H9 (cell line): ENCODE measurements around the gene SAMHD1. TPM values are rescaled to one million over a fixed set of nuclear protein-coding genes. Genes with fewer than 3 reads are reported as not detected.

Source experiments
- DNase-seq: peaks from one replicate; pipeline ENCODE4 v3.0.0-alpha.2; 2017
- H2AFZ ChIP-seq: one replicate; pipeline ENCODE4 v1.6.1; 2013; ENCODE audit warnings: mild to moderate bottlenecking, low read length, control low read depth, moderate library complexity
- H2AK5ac ChIP-seq: 2 replicates; pipeline ENCODE4 v1.6.1; 2013; ENCODE audit warnings: low read length, control low read depth, mixed read lengths; ENCODE audit not compliant: insufficient read length
- H2BK120ac ChIP-seq: one replicate; pipeline ENCODE4 v1.6.1; 2013; ENCODE audit warnings: low read depth, mild to moderate bottlenecking, low read length, control low read depth, inconsistent platforms; ENCODE audit not compliant: poor library complexity, severe bottlenecking
- H2BK12ac ChIP-seq: 2 replicates; pipeline ENCODE4 v1.6.1; 2013; ENCODE audit warnings: low read length, control low read depth, mixed read lengths, low read depth; ENCODE audit not compliant: insufficient read length
- H2BK15ac ChIP-seq: 2 replicates; pipeline ENCODE4 v1.6.1; 2013; ENCODE audit warnings: low read depth, low read length, control low read depth
- H2BK20ac ChIP-seq: one replicate; pipeline ENCODE4 v1.6.1; 2013; ENCODE audit warnings: low read depth, mild to moderate bottlenecking, low read length, control low read depth, inconsistent platforms; ENCODE audit not compliant: poor library complexity, severe bottlenecking
- H2BK5ac ChIP-seq: 2 replicates; pipeline ENCODE4 v1.6.1; 2013; ENCODE audit warnings: low read length, control low read depth, mixed read lengths; ENCODE audit not compliant: insufficient read length
- H3K14ac ChIP-seq: 2 replicates; pipeline ENCODE4 v1.6.1; 2013; ENCODE audit warnings: low read length, control low read depth; ENCODE audit not compliant: insufficient read depth
- H3K18ac ChIP-seq: 2 replicates; pipeline ENCODE4 v1.6.1; 2013; ENCODE audit warnings: low read depth, mild to moderate bottlenecking, mixed read lengths, low read length, control low read depth; ENCODE audit not compliant: insufficient read length
- H3K23ac ChIP-seq: 2 replicates; pipeline ENCODE4 v1.6.1; 2013; ENCODE audit warnings: low read length, control low read depth, mixed read lengths, low read depth; ENCODE audit not compliant: insufficient read length
- H3K23me2 ChIP-seq: 2 replicates; pipeline ENCODE4 v1.6.1; 2013; ENCODE audit warnings: low read depth, mild to moderate bottlenecking, mixed read lengths, low read length, control low read depth; ENCODE audit not compliant: insufficient read length, poor library complexity, severe bottlenecking
- H3K27ac ChIP-seq: 2 replicates; pipeline ENCODE4 v1.5.1; 2013; ENCODE audit warnings: low read length, control low read depth, mixed read lengths, low read depth; ENCODE audit not compliant: insufficient read length
- H3K27me3 ChIP-seq: 2 replicates; pipeline ENCODE4 v1.6.1; 2013; ENCODE audit warnings: low read length, control low read depth, inconsistent platforms; ENCODE audit not compliant: insufficient read depth
- H3K4ac ChIP-seq: 2 replicates; pipeline ENCODE4 v1.6.1; 2013; ENCODE audit warnings: low read depth, mild to moderate bottlenecking, control low read depth, inconsistent platforms, low read length, moderate library complexity
- H3K4me1 ChIP-seq: 2 replicates; pipeline ENCODE4 v1.6.1; 2013; ENCODE audit warnings: low read length, control low read depth, inconsistent platforms; ENCODE audit not compliant: insufficient read depth
- H3K4me2 ChIP-seq: 2 replicates; pipeline ENCODE4 v1.6.1; 2013; ENCODE audit warnings: low read length, control low read depth, mixed read lengths; ENCODE audit not compliant: insufficient read length, insufficient read depth
- H3K56ac ChIP-seq: 2 replicates; pipeline ENCODE4 v1.6.1; 2013; ENCODE audit warnings: low read depth, mild to moderate bottlenecking, mixed read lengths, low read length, control low read depth; ENCODE audit not compliant: insufficient read length
- H3K79me1 ChIP-seq: 2 replicates; pipeline ENCODE4 v1.6.1; 2013; ENCODE audit warnings: low read depth, mild to moderate bottlenecking, moderate library complexity, low read length, control low read depth, inconsistent platforms; ENCODE audit not compliant: insufficient read depth, poor library complexity, severe bottlenecking
- H3K79me2 ChIP-seq: 2 replicates; pipeline ENCODE4 v1.6.1; 2013; ENCODE audit warnings: low read length, control low read depth, inconsistent platforms; ENCODE audit not compliant: insufficient read depth
- H3K9ac ChIP-seq: 2 replicates; pipeline ENCODE4 v1.6.1; 2013; ENCODE audit warnings: low read length, control low read depth, mixed read lengths; ENCODE audit not compliant: insufficient read length; ENCODE audit errors: extremely low read depth
- H3K9me3 ChIP-seq: one replicate; pipeline ENCODE4 v1.6.1; 2013; ENCODE audit warnings: low read depth, low read length, inconsistent platforms; ENCODE audit not compliant: control insufficient read depth
- H3T11ph ChIP-seq: one replicate; pipeline ENCODE4 v1.6.1; 2013; ENCODE audit warnings: mild to moderate bottlenecking, low read length, control low read depth, inconsistent platforms
- H4K20me1 ChIP-seq: one replicate; pipeline ENCODE4 v1.6.1; 2013; ENCODE audit not compliant: control insufficient read depth, insufficient read length, insufficient read depth
- H4K5ac ChIP-seq: 2 replicates; pipeline ENCODE4 v1.6.1; 2013; ENCODE audit warnings: low read depth, mild to moderate bottlenecking, mixed read lengths, low read length, control low read depth; ENCODE audit not compliant: insufficient read length
- H4K8ac ChIP-seq: replicated peaks from 2 replicates; pipeline ENCODE4 v1.6.1; 2013; ENCODE audit warnings: low read length, control low read depth, mixed read lengths, low read depth; ENCODE audit not compliant: insufficient read length
- H4K91ac ChIP-seq: 2 replicates; pipeline ENCODE4 v1.6.1; 2013; ENCODE audit warnings: low read depth, mild to moderate bottlenecking, moderate library complexity, mixed read lengths, low read length, control low read depth; ENCODE audit not compliant: insufficient read length
- H3K27ac Mint-ChIP-seq, 3 experiments: 2 replicates in 2 of 3; 3 replicates in 1 of 3; pipeline ENCODE4 v1.8.0; 2020 to 2021; ENCODE audit warnings: mixed read lengths in 3 of 3, mild to moderate bottlenecking in 1 of 3, moderate library complexity in 1 of 3
- H3K27me3 Mint-ChIP-seq: 2 replicates; pipeline ENCODE4 v1.8.0; 2021; ENCODE audit warnings: low read depth, mild to moderate bottlenecking, moderate library complexity, mixed read lengths
- H3K36me3 Mint-ChIP-seq, 3 experiments: 2 replicates in 2 of 3; 3 replicates in 1 of 3; pipeline ENCODE4 v1.8.0; 2020 to 2021; ENCODE audit warnings: low read depth in 3 of 3, mixed read lengths in 3 of 3; ENCODE audit not compliant: insufficient read depth in 1 of 3
- H3K4me1 Mint-ChIP-seq, 2 experiments: 2 replicates each; pipeline ENCODE4 v1.8.0; 2020; ENCODE audit warnings: mixed read lengths in 2 of 2
- H3K4me3 Mint-ChIP-seq, 2 experiments: 2 replicates in 1 of 2; 3 replicates in 1 of 2; pipeline ENCODE4 v1.8.0; 2020 to 2021; ENCODE audit warnings: mild to moderate bottlenecking in 2 of 2, mixed read lengths in 2 of 2, moderate library complexity in 1 of 2
- H3K9me3 Mint-ChIP-seq, 2 experiments: 2 replicates in 1 of 2; 3 replicates in 1 of 2; pipeline ENCODE4 v1.8.0; 2020; ENCODE audit warnings: mild to moderate bottlenecking in 2 of 2, mixed read lengths in 2 of 2, moderate library complexity in 1 of 2
- WGBS: extraction: QIAGEN DNeasy Blood & Tissue Kit; methylation state at CpG from one replicate; pipeline ENCODE4 v1.1.7; 2013; ENCODE audit warnings: missing lambda C conversion rate, low lambda C conversion rate, mixed read lengths; ENCODE audit not compliant: insufficient read length; ENCODE audit errors: extremely low coverage; 5-methylcytosine and 5-hydroxymethylcytosine counted together
- total RNA-seq: library from RNA; stranded (reverse); gene quantifications from 2 replicates; pipeline ENCODE4 v1.2.1, GENCODE V29; 2021
- TF ChIP-seq, protein P1 (sequence below): fragments of 200-600 bp; sonication (generic); conservative IDR thresholded peaks from 3 replicates; pipeline ENCODE4 v1.8.0; 2021; ENCODE audit warnings: antibody characterized with exemption, mild to moderate bottlenecking

Gene SAMHD1
- total RNA-seq, 1 experiment from 2014 or later: 53.1 TPM

DNA sequence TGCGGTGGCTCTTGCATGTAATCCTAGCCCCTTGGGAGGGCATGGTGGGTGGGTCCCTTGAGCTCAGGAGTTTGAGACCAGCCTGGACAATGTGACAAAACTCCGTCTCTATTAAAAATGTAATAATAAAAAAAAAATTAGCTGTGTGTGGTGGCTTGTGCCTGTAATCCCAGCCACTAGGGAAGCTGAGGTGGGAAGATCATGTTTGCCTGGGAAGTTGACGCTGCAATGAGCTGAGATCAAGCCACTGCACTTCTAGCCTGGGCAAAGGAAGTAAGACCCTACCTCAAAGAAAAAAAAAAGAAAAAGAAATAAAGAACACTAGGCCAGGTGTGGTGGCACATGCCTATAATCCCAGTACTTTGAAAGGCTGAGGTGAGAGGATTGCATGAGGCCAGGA lies 4.5 kb upstream of the SAMHD1 start:
- H2BK20ac ChIP-seq: no peak overlapping the region
- H2AK5ac ChIP-seq: no peak overlapping the region
- no peaks in the 10 kb centered on the region for H3K27me3 Mint-ChIP-seq
- no peak overlapping the region for H3K9ac ChIP-seq
- H3K36me3 Mint-ChIP-seq: no peaks in the 10 kb centered on the region
- no peak overlapping the region for H3K4me2 ChIP-seq
- no peak overlapping the region for H3K27ac ChIP-seq
- no peak overlapping the region for H4K5ac ChIP-seq
- H2BK15ac ChIP-seq: no peak overlapping the region
- H3K9me3 ChIP-seq: no peaks in the 10 kb centered on the region
- H3T11ph ChIP-seq: no peak overlapping the region
- no peak for DNase-seq
- peaks cover 4% of the 10 kb centered on the region for H3K23me2 ChIP-seq
- H3K27ac Mint-ChIP-seq: no peak overlapping the region
- no peak overlapping the region for H2BK12ac ChIP-seq
- no peaks in the 10 kb centered on the region for H4K20me1 ChIP-seq
- H2BK5ac ChIP-seq: no peak overlapping the region
- peaks cover 0 to 5% of the 10 kb centered on the region in 2 experiments; a peak in 1 of 5 replicates for H3K9me3 Mint-ChIP-seq
- no peaks in the 10 kb centered on the region for H3K79me1 ChIP-seq
- no peaks in the 10 kb centered on the region for H3K27me3 ChIP-seq
- no peaks in the 10 kb centered on the region for H3K79me2 ChIP-seq
- H4K91ac ChIP-seq: no peak overlapping the region
- no peaks in the 10 kb centered on the region; the same call in 1 of the 2 replicates for H3K4me1 ChIP-seq
- H3K14ac ChIP-seq: no peak overlapping the region
- no peak overlapping the region for H2BK120ac ChIP-seq
- H3K4ac ChIP-seq: no peak overlapping the region
- no peak overlapping the region for H2AFZ ChIP-seq
- H3K4me3 Mint-ChIP-seq: no peak overlapping the region
- TF ChIP-seq, protein P1, sequence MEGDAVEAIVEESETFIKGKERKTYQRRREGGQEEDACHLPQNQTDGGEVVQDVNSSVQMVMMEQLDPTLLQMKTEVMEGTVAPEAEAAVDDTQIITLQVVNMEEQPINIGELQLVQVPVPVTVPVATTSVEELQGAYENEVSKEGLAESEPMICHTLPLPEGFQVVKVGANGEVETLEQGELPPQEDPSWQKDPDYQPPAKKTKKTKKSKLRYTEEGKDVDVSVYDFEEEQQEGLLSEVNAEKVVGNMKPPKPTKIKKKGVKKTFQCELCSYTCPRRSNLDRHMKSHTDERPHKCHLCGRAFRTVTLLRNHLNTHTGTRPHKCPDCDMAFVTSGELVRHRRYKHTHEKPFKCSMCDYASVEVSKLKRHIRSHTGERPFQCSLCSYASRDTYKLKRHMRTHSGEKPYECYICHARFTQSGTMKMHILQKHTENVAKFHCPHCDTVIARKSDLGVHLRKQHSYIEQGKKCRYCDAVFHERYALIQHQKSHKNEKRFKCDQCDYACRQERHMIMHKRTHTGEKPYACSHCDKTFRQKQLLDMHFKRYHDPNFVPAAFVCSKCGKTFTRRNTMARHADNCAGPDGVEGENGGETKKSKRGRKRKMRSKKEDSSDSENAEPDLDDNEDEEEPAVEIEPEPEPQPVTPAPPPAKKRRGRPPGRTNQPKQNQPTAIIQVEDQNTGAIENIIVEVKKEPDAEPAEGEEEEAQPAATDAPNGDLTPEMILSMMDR: no peak
- no peak overlapping the region for H3K18ac ChIP-seq
- H3K56ac ChIP-seq: no peak overlapping the region
- H3K23ac ChIP-seq: no peak overlapping the region
- no CpG with 5 or more reads among the region's 3 CpGs for WGBS
- peaks cover 8 to 9% of the 10 kb centered on the region in 2 experiments; a peak in 3 of 4 replicates for H3K4me1 Mint-ChIP-seq
- no peak overlapping the region for H4K8ac ChIP-seq
